WERI-Rb-1 (cell line): ENCODE measurements around the gene RBPJ.
"Not testable (repeated sequence)": the region's sequence is repeated elsewhere in the genome, so short reads cannot be mapped to it uniquely, and the experiment has no call there.

Experiments
- DNase-seq: peaks from one replicate; pipeline ENCODE4 v3.0.0-alpha.2; 2020
- H3K27ac ChIP-seq: fragments of 250-450 bp; sonication (Bioruptor Pico); 2 replicates; pipeline ENCODE4 v1.5.1; 2020; ENCODE audit warnings: mild to moderate bottlenecking, moderate library complexity
- H3K27me3 ChIP-seq: fragments of 250-450 bp; sonication (Bioruptor Pico); 2 replicates; pipeline ENCODE4 v1.5.1; 2021; ENCODE audit warnings: mild to moderate bottlenecking, low read depth, moderate library complexity; ENCODE audit not compliant: insufficient read depth, severe bottlenecking
- H3K36me3 ChIP-seq: fragments of 250-450 bp; sonication (Bioruptor Pico); 2 replicates; pipeline ENCODE4 v1.5.1; 2020; ENCODE audit warnings: mild to moderate bottlenecking, moderate library complexity
- H3K4me3 ChIP-seq: 2 replicates; pipeline ENCODE4 v1.5.1; 2011; ENCODE audit warnings: low read depth, mild to moderate bottlenecking, control low read depth, low read length
- H3K9me3 ChIP-seq: fragments of 250-450 bp; sonication (Bioruptor Pico); 2 replicates; pipeline ENCODE4 v1.5.1; 2021; ENCODE audit warnings: mild to moderate bottlenecking, moderate library complexity; ENCODE audit not compliant: severe bottlenecking
- TF ChIP-seq, protein P1 (sequence below): IDR thresholded peaks from 2 replicates; pipeline ENCODE4 v1.5.1; 2011; ENCODE audit warnings: low read depth, mild to moderate bottlenecking, control low read depth, inconsistent platforms, low read length

Gene RBPJ

DNA sequence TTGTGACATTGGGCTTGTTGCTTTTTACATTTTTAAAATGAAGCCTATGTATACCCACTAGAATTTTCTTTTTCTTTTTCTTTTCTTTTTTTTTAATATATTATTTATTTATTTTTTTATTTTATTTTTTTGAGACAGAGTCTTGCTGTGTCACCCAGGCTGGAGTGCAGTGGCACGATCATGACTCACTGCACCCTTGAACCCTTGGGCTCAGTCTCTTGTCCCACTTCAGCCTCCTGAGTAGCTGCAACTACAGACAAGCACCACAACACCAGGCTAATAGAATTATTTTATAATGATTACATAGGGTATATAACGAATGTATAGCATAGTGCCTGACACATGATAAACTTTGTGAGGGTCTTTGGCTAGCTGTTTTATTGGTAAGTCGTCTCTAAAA, 64.9 kb downstream of the RBPJ start:
- H3K27ac ChIP-seq, result no peak overlapping the region
- H3K27me3 ChIP-seq, result no peaks in the 10 kb centered on the region
- TF ChIP-seq, protein P1, sequence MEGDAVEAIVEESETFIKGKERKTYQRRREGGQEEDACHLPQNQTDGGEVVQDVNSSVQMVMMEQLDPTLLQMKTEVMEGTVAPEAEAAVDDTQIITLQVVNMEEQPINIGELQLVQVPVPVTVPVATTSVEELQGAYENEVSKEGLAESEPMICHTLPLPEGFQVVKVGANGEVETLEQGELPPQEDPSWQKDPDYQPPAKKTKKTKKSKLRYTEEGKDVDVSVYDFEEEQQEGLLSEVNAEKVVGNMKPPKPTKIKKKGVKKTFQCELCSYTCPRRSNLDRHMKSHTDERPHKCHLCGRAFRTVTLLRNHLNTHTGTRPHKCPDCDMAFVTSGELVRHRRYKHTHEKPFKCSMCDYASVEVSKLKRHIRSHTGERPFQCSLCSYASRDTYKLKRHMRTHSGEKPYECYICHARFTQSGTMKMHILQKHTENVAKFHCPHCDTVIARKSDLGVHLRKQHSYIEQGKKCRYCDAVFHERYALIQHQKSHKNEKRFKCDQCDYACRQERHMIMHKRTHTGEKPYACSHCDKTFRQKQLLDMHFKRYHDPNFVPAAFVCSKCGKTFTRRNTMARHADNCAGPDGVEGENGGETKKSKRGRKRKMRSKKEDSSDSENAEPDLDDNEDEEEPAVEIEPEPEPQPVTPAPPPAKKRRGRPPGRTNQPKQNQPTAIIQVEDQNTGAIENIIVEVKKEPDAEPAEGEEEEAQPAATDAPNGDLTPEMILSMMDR, result no peak
- DNase-seq, result no peak
- H3K36me3 ChIP-seq, result peaks cover 45% of the 10 kb centered on the region
- no peaks in the 10 kb centered on the region for H3K9me3 ChIP-seq
- no peak overlapping the region for H3K4me3 ChIP-seq

- Histone ChIP-seq H3K27me3 (no peaks in the 10 kb centered on the region), H3K36me3 (peaks cover 52% of the 10 kb centered on the region), H3K27ac (no peak overlapping the region), H3K4me3 (no peak overlapping the region), H3K9me3 (no peaks in the 10 kb centered on the region)
- TF ChIP-seq, protein P1, result no peak
- DNase-seq, result no peak
Measured at GRCh38 chr4:26386386-26386785, 65.6 kb downstream of the RBPJ start.

GRCh38 chr4:26388671-26389070, 67.9 kb downstream of the RBPJ start:
- H3K4me3 ChIP-seq, result no peak overlapping the region

GRCh38 chr4:26397086-26397485, 76.3 kb downstream of the RBPJ start:
- H3K36me3 ChIP-seq, result peaks cover 37% of the 10 kb centered on the region

More at GRCh38 chr4:26388671-26389070, 67.9 kb downstream of the RBPJ start:
- no peaks in the 10 kb centered on the region for H3K27me3 ChIP-seq
- no peak for DNase-seq
- TF ChIP-seq, protein P1, result no peak
- H3K36me3 ChIP-seq, result peaks cover 74% of the 10 kb centered on the region
- no peak overlapping the region for H3K27ac ChIP-seq
- H3K9me3 ChIP-seq, result no peaks in the 10 kb centered on the region

GRCh38 chr4:26400132-26400531, 79.3 kb downstream of the RBPJ start:
- Histone ChIP-seq H3K9me3 (no peaks in the 10 kb centered on the region), H3K4me3 (no peak overlapping the region), H3K36me3 (peaks cover 18% of the 10 kb centered on the region), H3K27ac (no peak overlapping the region), H3K27me3 (no peaks in the 10 kb centered on the region)
- no peak for DNase-seq
- TF ChIP-seq, protein P1, result no peak

More at GRCh38 chr4:26397086-26397485, 76.3 kb downstream of the RBPJ start:
- DNase-seq, result no peak
- Histone ChIP-seq H3K27me3 (no peaks in the 10 kb centered on the region), H3K9me3 (no peaks in the 10 kb centered on the region), H3K27ac (no peak overlapping the region), H3K4me3 (no peak overlapping the region)
- TF ChIP-seq, protein P1, result no peak

DNA sequence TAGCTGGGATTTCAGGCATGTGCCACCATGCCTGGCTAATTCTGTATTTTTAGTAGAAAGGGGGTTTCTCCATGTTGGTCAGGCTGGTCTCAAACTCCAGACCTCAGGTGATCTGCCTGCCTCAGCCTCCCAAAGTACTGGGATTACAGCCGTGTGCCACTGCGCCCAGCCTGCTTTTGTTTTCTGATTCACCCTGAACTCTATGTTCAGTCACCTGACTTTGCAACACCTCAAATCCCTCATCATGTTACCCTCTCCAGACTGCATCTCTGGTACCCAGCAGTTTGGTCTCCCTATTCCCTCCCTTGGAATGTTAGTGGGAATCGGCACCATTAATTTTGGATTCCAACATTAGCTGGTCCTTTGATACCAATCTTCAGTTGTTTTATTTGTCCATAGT, 81.2 kb downstream of the RBPJ start:
- H3K27ac ChIP-seq, H3K27me3 ChIP-seq, H3K4me3 ChIP-seq, DNase-seq: not testable (repeated sequence)
- Histone ChIP-seq H3K9me3 (peaks cover 11% of the 10 kb centered on the region), H3K36me3 (peaks cover 18% of the 10 kb centered on the region)
